B cell (primary cell): ENCODE measurements around the gene GABRE.

Source experiments
- CTCF ChIP-seq: fragments of 200-600 bp; IDR thresholded peaks from one replicate; pipeline ENCODE4 v1.8.0; 2022; ENCODE audit warnings: antibody characterized with exemption, mild to moderate bottlenecking
- EZH2 ChIP-seq: IDR thresholded peaks from 2 replicates; pipeline ENCODE4 v1.6.1; 2012; ENCODE audit warnings: borderline replicate concordance, low read depth, mild to moderate bottlenecking, moderate library complexity, low read length; ENCODE audit not compliant: insufficient read depth, poor library complexity, severe bottlenecking

GRCh38 chrX:151970661-151971060 lies 3.8 kb downstream of the GABRE start:
- no peak for TF ChIP-seq CTCF
- TF ChIP-seq EZH2 = no peak
